Adrenal gland (tissue), 12 donors: Measurements from ENCODE around the gene DEFB124. TPM values are rescaled to one million over a fixed set of nuclear protein-coding genes. Genes with fewer than 3 reads are reported as not detected.
"Not testable (repeated sequence)": the region's sequence is repeated elsewhere in the genome, so short reads cannot be mapped to it uniquely, and the experiment has no call there.

Experiments used
- DNase-seq, 7 donors: peaks; one replicate each; pipeline ENCODE4 v3.0.0-alpha.2; 2019 to 2020
- H3K27ac ChIP-seq, 5 donors: fragments of 200-600 bp; sonication (generic) in 4 of 5; 1 replicate in 3 of 5; 2 replicates in 2 of 5; pipeline versions ENCODE4 v1.5.1 to v1.8.0; 2016 to 2020; ENCODE audit warnings: mild to moderate bottlenecking in 1 of 5
- H3K27me3 ChIP-seq: fragments of 200-600 bp; 2 replicates; pipeline ENCODE4 v1.8.0; 2021
- H3K36me3 ChIP-seq, 2 donors: fragments of 200-600 bp; replicated peaks in 1 of 2; 1 replicate in 1 of 2; 2 replicates in 1 of 2; pipeline versions ENCODE4 v1.5.1 to v1.8.0; 2018 to 2022
- H3K4me1 ChIP-seq, 2 donors: fragments of 200-600 bp; replicated peaks in 1 of 2; 1 replicate in 1 of 2; 2 replicates in 1 of 2; pipeline versions ENCODE4 v1.5.1 to v1.8.0; 2018 to 2021
- H3K4me3 ChIP-seq, 4 donors: fragments of 200-600 bp; sonication (generic) in 3 of 4; one replicate each; pipeline ENCODE4 v1.5.1; 2016 to 2018
- H3K9me3 ChIP-seq, 3 donors: fragments of 200-600 bp; sonication (generic) in 1 of 3; replicated peaks in 1 of 3; 1 replicate in 2 of 3; 2 replicates in 1 of 3; pipeline versions ENCODE4 v1.5.1 to v1.8.0; 2016 to 2021
- POLR2A ChIP-seq, 2 donors: fragments of 450-650 bp; IDR thresholded peaks; one replicate each; pipeline ENCODE4 v1.6.1; 2017; ENCODE audit warnings: antibody characterized with exemption in 2 of 2, mild to moderate bottlenecking in 2 of 2, moderate library complexity in 1 of 2
- WGBS, 4 donors: extraction: QIAGEN DNeasy Blood & Tissue Kit in 2 of 4; methylation state at CpG; one replicate each; pipeline versions ENCODE4 v1.1.5 to v1.1.7; 2013 to 2017; 5-methylcytosine and 5-hydroxymethylcytosine counted together
- intact Hi-C, 2 donors: fragments of 100-400 bp; cut with DNase I; formaldehyde crosslinking; loops; one replicate each; pipeline versions ENCODE4 v1.14.1 to v1.15.0; 2022 to 2023
- polyA plus RNA-seq, 3 donors: library from polyadenylated mRNA; stranded (reverse); fragments of 200-250 nt in 2 of 3; fragments of 350-450 nt in 1 of 3; fragmentation: Illumina TruSeq in 1 of 3; extraction: RNeasy Lipid Tissue Mini Kit (QIAGEN cat#74804) in 1 of 3; gene quantifications; one replicate each; pipeline ENCODE4 v1.2.3, GENCODE V29; 2013 to 2014
- total RNA-seq, 9 donors: library from RNA; depleted of rRNA in 4 of 9; stranded (reverse); fragments of >200 nt in 4 of 9; fragments of 120-200 nt in 1 of 9; fragmentation: NEBNext Ultra II Directional in 1 of 9; extraction: Animal tissue kit (Norgen Biotek cat#: 25700) in 1 of 9; gene quantifications; one replicate each; pipeline versions ENCODE4 v1.1.0 to v1.2.4, GENCODE V29; 2013 to 2023
- TF ChIP-seq, protein P1 (sequence below), 6 experiments: fragments of 450-650 bp in 4 of 6; fragments of 200-600 bp in 2 of 6; sonication (generic) in 1 of 6; IDR thresholded peaks; 1 replicate in 5 of 6; 2 replicates in 1 of 6; pipeline versions ENCODE4 v1.5.1 to v1.8.0; 2016 to 2021; ENCODE audit warnings: antibody characterized with exemption in 6 of 6, mild to moderate bottlenecking in 2 of 6, moderate library complexity in 1 of 6
- donor health status: healthy with polysubstance abuse.
- donor health status: Bipolar disorder and iron deficiency.
- donor health status: DM: yes; HTN: yes; CAD: no.
- donor health status: DM: no; HTN: no; CAD: no.
- donor health status: DM: no; HTN: no; CAD: no.
- donor health status: DM: yes; HTN: yes; CAD: no.

Gene DEFB124
- total and polyA plus RNA-seq, 12 donors, result 0.20 TPM; not detected in 11

DNA sequence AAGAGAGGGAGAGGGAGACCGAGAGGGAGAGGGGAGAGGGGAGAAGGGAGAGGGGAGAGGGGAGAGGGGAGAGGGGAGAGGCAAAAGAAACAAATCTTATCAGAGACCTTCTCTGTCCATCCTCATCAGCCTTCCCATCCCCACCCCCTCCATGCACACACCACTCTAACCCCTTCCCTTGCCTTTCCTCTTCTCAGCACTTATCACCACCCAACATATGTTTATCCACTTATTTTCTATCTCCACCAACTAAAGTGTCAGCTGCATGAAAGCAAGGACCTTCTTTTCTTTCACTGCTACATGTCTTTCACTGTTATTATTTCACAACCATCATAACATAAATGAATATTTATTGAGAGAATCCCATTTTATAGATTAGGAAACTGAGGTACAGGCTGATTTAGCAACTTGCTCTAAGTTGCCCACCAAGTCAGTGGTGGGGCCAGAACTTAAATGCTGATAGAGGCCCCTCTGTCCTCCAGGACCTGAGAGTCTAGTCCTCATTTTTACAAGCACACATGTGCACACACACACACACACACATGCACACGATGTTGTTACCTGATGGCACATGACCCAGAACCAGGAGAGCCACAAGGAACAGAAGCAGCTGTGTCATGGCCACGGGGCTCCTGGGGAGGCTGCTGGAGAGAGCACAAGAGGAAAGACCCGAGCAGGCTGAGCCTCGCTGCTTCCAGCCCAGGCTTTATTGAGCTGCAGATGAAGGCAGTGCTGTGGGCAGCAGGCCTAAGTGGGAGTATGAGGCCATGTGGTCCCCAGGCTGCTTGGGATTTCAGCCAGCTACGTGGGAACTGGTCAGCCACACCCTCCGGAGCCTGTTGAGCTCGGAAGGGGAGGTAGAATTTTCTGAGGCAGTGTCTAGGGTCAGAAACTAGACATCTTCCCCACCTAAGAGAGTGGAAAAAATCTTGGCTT, 2.3 kb downstream of the DEFB124 start:
- Histone ChIP-seq H3K4me3 (no peak overlapping the region), H3K27me3 (peaks cover 17% of the 10 kb centered on the region), H3K36me3 (no peaks in the 10 kb centered on the region), H3K27ac (no peak overlapping the region), H3K4me1 (peaks cover 0 to 7% of the 10 kb centered on the region in 2 donors), H3K9me3 (no peaks in the 10 kb centered on the region)
- no peak for TF ChIP-seq POLR2A (IDR thresholded peaks at IDR 0.05)
- TF ChIP-seq, protein P1, sequence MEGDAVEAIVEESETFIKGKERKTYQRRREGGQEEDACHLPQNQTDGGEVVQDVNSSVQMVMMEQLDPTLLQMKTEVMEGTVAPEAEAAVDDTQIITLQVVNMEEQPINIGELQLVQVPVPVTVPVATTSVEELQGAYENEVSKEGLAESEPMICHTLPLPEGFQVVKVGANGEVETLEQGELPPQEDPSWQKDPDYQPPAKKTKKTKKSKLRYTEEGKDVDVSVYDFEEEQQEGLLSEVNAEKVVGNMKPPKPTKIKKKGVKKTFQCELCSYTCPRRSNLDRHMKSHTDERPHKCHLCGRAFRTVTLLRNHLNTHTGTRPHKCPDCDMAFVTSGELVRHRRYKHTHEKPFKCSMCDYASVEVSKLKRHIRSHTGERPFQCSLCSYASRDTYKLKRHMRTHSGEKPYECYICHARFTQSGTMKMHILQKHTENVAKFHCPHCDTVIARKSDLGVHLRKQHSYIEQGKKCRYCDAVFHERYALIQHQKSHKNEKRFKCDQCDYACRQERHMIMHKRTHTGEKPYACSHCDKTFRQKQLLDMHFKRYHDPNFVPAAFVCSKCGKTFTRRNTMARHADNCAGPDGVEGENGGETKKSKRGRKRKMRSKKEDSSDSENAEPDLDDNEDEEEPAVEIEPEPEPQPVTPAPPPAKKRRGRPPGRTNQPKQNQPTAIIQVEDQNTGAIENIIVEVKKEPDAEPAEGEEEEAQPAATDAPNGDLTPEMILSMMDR (IDR thresholded peaks at IDR 0.05), result no peak
- WGBS, 4 donors, result 53 to 87% (median 67%) methylated on average over 7 to 8 of the region's 8 CpGs
- intact Hi-C loops, result no loop called here
- no peak for DNase-seq

DNA sequence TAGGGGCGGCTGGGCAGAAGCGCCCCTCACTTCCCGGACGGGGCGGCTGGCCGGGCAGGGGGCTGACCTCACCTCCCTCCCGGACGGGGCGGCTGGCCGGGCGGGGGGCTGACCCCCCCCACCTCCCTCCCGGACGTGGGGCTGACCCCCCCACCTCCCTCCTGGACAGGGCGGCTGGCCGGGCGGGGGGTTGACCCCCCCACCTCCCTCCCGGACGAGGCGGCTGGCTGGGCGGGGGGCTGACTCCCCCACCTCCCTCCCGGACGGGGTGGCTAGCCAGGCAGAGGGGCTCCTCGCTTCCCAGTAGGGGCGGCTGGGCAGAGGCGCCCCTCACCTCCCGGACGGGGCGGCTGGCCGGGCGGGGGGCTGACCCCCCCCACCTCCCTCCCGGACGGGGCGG, 4.0 kb downstream of the DEFB124 start:
- H3K9me3 ChIP-seq, H3K27me3 ChIP-seq, DNase-seq, intact Hi-C loops, H3K4me1 ChIP-seq, H3K4me3 ChIP-seq, H3K27ac ChIP-seq, H3K36me3 ChIP-seq: not testable (repeated sequence)
- WGBS, 4 donors, result 85 to 93% methylated on average over 10 to 22 of the region's 33 CpGs; no CpG with 5 or more reads in 2 of the 4 donors

DNA sequence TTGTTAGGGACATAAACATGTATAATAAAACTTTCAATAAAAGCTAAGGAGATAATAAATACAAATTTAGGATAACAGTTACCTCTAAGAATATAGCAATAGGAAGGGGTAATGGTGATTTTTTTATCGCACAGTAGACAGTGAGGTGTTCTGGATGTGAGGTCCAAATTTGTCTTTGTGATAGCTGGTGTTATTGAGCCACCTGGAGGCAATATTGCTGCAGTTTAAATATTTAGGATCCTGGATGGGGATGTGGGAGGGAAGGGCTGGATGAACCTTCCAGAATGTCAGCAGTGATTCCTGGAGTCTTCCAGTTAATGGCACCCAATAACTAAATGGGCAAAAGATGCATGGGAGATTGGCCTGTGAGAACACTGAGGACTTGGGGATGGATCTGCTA, 20.6 kb downstream of the DEFB124 start:
- H3K9me3 ChIP-seq, result no peaks in the 10 kb centered on the region
- WGBS, 4 donors, result 86 to 97% (median 88%) methylated on average over 1 of the region's 1 CpG
- DNase-seq, result no peak
- H3K27ac ChIP-seq, result no peak overlapping the region
- TF ChIP-seq, protein P1 (IDR thresholded peaks at IDR 0.05), result no peak
- TF ChIP-seq POLR2A (IDR thresholded peaks at IDR 0.05), result no peak
- H3K4me1 ChIP-seq, result no peaks in the 10 kb centered on the region
- H3K27me3 ChIP-seq, result peaks cover 13% of the 10 kb centered on the region
- intact Hi-C loops, result no loop called here
- no peak overlapping the region for H3K4me3 ChIP-seq
- H3K36me3 ChIP-seq, result no peaks in the 10 kb centered on the region

- no peak overlapping the region for H3K27ac ChIP-seq
- H3K36me3 ChIP-seq, result no peaks in the 10 kb centered on the region
- WGBS, 4 donors, result 48 to 71% (median 65%) methylated on average over 2 of the region's 2 CpGs
- DNase-seq, result no peak
- TF ChIP-seq POLR2A (IDR thresholded peaks at IDR 0.05), result no peak
- TF ChIP-seq, protein P1 (IDR thresholded peaks at IDR 0.05), result no peak
- H3K4me1 ChIP-seq, result no peaks in the 10 kb centered on the region
- H3K4me3 ChIP-seq, result no peak overlapping the region
- H3K9me3 ChIP-seq, result no peaks in the 10 kb centered on the region
- H3K27me3 ChIP-seq, result peaks cover under 1% of the 10 kb centered on the region
- intact Hi-C loops, result no loop called here
These were observed 22.4 kb downstream of the DEFB124 start for GRCh38 chr20:31452575-31452974.
